NCI-H510A (cell line): ENCODE results near the gene LILRB2.
"Not testable (repeated sequence)": the region's sequence is repeated elsewhere in the genome, so short reads cannot be mapped to it uniquely, and the experiment has no call there.

Experiments used
- DNase-seq: peaks from one replicate; lab custom pipeline; 2025; lab: John Stamatoyannopoulos, UW

The LILRB2 gene

DNA sequence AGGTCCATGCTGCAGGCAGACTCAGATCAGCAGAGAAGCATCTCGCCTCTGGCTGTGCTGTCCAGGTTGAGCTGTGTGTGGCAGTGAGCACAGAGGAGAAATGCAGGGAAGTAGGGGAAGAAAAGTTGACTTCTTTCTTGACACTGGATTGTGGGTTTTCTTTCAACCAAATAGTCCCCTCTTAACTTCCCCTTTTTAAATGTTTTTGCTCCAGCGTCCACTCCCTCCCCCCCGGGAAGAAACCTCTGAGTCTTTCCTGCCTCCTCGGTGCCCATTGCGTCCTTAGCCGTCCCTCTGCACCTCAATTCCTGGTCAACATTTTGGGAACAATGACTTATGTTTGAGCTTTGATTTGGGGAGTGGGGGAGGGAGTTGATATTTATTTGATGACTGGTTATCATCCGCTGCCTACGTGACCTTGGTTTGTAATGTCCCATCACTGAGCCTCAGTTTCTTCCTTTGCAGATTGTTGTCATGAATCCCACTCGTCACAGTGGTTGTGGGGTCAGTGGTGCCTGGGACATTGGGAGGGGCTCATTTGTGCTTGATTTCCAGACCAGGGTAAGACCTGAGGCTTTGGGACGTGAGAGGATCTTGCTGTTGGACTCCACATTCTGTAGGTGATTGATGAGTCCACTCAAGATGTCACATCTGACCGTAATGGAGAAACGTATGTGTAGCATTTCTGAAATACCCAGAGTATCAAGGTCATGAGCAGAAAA, at the start of gene LILRB2:
Gene LILRB2 (minus strand): TSS at position 104 of the 722 bp plus-strand sequence. CDS start 614 bp downstream, outside the sequence.
- no peak for DNase-seq

DNA sequence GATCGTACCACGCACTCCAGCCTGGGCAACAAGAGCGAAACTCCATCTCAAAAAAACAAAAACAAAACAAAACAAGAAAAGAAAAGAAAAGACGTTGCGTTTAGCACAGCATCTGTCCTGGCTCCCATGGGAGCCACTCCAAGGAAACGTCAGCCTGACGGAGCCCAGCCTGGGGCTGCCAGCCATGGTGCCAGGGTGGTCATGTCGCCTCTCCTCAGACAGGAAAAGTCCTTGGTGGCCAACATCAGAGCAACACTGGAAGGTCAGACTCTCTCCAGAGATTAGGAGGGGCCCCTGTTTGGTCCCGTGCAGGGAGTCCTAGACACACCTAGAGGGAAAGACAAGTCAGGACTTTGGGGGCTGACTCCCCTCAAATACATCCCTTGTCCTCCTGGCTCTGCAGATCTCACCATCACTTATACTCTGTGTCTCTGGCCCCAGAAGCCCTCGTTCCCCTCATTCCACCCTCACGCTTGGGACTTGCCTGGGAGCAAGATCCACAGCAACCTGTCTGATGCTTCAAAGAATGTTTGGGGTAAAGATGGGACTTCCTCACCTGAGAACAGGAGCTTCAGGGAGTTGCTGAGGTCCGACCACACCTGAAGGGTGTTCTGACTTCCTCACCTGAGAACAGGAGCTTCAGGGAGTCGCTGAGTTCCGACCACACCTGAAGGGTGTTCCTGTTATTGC, 48.7 kb upstream of the LILRB2 start:
- no peak for DNase-seq

DNA sequence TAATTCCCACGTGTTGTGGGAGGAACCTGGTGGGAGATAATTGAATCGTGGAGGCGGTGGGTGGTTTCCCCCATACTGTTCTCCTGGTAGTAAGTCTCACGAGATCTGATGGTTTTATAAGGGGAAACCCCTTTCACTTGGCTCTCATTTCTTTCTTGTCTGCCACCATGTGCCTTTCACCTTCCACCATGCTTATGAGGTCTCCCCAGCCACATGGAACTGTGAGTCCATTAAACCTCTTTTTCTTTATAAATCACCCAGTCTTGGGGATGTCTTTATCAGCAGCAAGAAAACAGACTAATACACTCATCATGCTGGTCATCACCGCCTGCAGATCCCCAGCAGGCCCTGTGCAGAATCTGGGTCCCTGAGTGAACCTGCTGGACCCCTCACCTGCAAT, 47.9 kb upstream of the LILRB2 start:
- DNase-seq: not testable (repeated sequence)

DNA sequence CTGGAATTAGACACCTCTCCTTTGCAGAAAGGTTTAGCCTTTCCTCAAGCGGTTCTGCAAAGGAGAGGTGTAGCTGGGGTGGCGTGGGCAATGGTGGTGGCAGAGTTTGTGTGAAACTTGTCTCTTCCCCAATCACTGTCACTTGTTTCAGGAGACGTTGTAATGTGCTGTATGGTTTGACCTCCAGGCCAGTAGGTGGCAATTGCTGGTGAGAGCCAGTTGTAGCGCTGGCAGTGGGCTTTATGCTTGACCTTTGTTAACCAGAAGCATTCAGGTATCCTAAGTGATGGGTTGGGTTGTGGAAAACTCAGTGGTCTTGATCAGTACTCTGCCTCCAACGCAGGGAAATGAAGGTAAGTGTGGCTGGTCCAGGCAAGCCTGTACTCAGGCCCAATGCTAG, 44.7 kb upstream of the LILRB2 start:
- DNase-seq: no peak

DNA sequence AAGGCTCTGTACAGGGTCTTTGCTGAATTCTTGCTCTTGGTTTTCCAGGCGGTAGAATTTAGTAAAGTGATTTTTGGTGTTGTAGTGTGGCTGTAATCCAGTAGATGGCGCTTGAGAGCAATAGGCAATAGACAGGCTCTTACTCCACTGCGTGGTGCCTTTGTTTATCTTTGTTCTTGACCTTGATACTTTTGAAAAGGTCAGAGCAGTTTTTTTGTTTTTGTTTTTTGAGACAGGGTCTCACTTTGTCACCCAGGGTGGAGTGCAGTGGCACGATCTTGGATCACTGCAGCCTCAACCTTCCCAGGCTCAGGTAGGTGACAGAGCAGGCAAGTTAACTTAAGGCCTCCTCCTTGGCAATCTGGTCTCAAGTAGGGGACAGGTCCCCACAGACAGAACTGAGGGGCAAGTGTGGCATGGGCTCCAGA, 44.3 kb upstream of the LILRB2 start:
- DNase-seq: no peak

DNA sequence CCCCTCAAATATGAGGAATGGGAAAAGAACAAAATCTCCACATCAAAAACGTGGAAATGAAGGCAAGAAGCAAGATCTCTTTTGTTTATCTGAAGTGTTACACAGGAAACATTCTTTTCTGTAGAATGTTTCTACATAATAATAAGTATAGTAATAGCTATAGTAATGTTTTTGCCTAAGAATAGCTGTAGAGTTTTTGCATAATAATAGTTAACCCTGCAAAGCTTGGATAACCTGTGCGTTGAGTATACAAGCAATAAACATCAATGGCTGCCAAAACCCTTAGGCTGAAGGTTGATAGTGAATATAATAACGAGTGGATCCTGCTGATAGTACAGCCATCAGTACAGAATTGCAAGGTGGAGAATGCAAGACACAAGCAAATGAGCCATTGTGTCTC, 43.2 kb upstream of the LILRB2 start:
- no peak for DNase-seq

DNA sequence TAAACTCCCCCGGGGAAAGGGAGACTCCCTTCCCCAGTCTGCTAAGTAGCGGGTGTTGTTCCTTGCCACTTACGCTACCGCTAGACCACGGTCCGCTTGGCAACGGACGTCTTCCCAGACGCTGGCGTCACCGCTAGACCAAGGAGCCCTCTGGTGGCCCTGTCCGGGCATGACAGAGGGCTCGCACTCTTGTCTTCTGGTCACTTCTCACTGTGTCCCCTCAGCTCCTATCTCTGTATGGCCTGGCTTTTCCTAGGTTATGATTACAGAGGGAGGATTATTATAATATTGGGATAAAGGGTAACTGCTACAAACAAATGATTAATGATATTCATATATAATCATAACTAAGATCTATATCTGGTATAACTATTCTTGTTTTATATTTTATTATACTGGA, 42.0 kb upstream of the LILRB2 start:
- not testable (repeated sequence) for DNase-seq

DNA sequence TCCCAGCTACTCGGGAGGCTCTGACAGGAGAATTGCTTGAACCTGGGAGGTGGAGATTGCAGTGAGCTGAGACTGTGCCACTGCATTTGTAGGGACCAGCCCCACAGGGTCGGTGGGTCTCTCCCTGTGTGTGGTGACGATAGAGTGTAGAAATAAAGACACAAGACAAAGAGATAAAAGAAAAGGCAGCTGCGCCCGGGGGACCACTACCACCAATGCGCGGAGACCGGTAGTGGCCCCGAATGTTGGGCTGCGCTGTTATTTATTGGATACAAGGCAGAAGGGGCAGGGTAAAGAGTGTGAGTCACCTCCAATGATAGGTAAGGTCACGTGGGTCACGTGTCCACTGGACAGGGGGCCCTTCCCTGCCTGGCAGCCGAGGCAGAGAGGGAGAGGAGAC, 41.4 kb upstream of the LILRB2 start:
- not testable (repeated sequence) for DNase-seq

DNA sequence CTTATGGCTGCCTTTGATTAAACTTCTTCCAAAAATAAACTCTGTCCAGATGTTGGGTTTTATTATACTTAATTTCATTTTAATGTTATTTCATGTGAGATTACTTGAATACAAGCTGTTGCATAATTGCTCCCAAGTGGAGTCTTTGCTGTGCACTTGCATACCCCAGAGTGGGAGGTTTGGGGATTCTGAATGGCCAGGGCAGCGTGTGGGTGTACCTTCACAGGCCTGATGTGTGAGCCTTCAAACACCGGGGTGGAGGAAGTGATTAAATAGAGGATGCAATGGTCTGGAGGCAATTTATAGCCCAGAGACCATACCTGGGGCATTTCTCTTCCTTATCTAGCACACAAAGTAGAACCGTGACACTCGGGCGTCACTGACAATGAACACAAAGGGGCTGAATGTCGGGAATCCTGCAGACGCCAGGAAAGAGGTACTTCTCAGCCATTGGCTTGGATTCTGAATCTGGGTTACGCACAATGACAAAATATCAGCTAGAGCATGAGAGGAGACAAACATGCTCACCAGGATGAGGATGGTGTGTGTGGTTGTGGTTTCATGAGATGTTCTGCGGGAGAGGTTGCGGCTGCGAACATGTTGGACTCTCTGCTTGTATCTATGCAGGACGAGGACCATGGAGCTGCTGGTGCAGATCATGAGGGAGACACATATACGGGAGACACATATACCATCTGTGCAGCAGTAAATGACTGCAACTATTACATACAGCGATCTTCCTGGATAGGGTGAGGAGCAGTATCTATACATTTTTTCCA, 39.2 kb upstream of the LILRB2 start:
- no peak for DNase-seq

DNA sequence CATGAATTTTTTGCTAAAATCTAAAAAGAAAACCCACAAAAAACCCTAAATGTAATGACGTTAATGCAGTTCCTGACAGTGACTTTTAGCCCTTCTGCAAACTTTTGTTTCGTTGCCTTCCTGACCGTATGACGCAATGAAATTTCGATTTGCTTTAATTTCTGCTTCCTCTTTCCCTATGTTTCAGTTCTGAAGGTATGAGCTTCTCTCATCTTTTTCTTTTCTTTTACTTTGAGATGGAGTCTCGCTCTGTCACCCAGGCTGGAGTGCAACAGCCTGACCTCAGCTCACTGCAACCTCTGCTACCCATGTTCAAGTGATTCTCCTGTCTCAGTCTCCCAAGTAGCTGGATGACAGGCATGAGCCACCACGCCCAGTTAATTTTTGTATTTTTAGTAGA, 38.1 kb upstream of the LILRB2 start:
- DNase-seq: no peak

DNA sequence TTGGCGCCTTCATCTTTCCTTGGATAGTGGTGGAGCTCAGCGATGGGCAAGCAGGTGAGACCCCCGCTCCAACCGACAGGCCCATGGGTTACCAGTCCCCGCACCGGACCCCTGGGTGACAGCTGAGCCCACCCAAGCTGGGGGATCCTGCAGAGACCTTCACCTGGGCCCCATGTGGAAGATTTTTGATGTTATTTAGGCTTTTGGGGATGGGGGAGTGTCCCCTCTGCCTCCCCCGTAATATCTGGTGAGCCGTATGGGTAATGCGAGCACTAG, 37.0 kb upstream of the LILRB2 start:
- no peak for DNase-seq

DNA sequence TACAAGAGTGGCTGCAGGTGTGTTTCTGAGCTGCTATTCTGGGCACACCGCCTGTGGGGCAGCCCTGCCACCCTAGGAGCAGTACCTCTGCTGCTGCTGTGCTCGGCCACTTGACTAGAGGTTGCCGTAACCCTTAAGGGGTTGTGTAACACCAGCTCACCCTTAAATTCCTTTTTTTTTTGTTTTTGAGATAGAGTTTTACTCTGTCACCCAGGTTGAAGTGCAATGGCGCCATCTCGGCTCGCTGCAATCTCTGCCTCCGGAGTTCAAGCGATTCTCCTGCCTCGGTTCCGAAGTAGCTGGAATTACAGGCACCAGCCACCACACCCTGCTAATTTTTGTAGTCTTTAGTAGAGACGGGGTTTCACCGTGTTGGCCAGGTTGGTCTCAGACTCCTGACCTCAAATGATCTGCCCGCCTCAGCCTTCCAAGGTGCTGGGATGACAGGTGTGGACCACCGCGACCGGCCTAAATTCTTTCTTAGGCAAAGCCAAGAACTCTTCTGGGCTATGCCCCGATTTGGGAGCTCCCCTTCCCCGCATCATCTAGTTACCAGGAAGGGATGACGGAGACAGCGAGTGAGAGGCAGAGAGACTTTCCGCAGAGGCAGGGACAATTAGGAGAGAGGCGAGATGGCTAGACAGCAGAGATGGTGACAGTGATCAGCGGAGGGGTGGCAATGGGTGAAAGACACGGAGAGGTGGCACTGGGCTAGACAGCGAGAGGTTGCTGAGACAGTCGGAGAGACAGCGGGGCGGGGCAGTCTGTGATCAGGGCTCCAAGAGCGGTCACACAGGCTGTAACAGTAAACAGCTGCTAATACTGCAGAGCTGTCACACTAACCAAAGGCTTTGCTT, 36.4 kb upstream of the LILRB2 start:
- no peak for DNase-seq

DNA sequence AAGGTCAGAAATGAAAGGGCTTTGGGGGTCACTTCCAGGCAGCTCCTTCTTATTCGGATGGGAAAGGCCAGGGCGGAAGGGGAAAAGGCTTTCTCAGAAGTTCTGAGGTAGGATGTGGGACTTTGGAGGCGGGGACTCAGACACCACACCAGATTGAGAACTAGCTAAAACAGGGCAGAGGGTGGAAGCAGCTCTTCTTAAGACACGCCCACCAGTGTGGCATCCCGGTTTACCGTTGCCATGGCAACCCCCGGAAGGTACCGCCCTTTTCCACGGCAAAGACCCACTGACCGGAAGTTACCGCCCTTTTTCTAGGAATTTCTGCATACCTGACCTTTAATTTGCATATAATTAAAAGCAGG, 35.8 kb upstream of the LILRB2 start:
- no peak for DNase-seq

DNA sequence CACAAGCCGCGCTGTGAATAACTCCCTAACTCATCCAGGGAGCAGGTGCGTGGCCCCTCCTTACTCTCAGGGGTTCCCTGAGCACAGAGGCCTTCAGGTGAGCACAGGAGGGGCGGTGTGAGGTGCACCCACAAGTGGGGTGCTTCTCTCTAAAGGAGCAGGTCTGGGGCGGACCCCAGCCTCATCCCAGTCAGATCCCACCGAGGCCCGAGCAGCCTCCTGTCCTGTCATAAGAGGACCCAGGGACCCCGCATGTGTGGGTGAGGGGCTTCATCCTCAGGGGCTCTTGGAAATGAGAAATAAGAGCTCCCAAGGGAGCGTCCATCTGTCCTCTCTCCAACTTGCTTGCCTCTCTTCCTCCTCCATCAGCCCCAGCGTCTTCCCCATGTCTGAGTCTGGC, 35.0 kb upstream of the LILRB2 start:
- DNase-seq: no peak

DNA sequence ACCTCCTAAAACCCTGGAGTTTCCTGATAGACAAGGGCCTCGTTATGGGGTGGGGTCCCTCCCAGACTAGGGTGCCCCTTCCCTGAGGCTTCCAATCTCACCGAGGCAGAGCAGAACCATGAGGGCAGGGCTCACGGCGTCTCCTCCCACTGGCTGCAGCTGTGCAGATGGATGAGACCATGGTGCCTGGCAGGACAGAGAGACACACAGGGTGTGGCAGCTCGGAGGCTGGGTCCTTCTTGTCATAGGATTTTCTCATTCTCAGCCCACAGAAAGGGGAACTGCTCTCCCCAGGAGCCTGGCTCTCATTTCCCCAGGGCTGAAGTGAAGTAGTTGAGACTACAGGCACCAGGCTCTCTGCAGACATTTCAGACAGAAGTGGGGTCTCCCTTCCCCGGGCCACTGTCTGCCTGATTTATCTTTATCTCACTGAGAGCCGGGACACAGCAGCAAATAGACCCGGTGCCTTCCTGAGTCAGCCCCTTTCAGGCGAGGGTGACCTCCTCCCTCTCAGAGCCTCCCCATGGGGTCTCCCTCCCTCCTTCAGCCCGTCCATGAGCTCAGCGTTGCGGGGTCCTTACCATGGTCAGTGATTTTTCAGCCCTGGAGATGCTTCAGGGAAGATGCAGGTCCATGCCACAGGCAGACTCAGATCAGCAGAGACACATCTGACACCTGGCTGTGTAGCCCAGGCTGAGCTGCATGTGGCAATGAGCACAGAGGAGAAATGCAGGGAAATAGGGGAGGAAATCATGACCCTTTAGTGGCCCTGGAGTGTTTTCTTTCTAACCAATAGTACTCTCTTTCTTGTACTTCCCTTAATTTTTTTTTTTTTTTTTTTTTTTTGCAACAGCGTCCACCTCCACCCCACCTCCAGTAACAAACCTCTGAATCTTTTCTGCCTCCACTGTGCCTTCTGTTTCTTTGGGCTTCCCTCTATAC, 31.8 kb upstream of the LILRB2 start, which contains the start of gene LILRA5:
Gene LILRA5 (minus strand): TSS at position 731 of the 942 bp plus-strand sequence. CDS start 147 bp downstream, at position 584.
- no peak for DNase-seq

DNA sequence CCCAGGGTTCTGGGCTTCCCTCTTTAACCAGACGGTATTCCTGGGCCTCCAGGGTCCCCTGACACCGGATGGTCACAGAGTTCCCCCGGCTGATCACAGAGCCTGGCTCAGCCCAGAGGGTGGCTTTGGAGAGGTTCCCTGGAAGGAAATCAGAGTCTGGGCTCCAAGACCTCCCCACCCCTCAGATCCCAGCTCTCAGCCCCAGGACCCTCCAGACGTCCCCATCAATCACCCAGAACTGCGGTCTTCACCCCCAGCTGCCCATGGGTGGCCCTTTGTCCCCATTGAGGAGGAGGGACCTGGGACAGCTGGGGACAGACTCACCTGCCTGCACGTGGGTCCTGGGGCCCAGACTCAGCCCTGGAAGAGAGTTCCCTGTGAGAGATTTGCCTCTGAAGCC, 31.1 kb upstream of the LILRB2 start:
- DNase-seq: no peak

DNA sequence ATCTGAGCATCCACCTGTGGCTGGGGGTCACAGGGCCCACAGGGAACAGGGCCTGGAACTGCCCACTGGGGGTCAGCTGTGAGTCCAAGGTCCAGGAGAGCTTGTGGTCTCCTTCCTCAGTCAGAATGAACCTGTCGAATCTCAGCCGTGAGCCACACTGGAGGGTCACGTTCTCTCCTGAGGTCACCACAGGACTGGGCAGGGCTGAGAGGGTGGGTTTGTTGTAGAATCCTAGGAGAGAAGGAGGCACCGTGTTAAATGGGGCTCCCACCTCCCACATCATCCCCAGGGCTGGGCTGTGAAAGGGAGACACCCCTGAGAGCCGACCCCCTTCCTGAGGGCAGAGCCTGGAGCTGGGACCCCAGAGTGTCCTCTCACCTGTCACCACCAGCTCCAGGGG, 30.6 kb upstream of the LILRB2 start:
- DNase-seq: no peak

DNA sequence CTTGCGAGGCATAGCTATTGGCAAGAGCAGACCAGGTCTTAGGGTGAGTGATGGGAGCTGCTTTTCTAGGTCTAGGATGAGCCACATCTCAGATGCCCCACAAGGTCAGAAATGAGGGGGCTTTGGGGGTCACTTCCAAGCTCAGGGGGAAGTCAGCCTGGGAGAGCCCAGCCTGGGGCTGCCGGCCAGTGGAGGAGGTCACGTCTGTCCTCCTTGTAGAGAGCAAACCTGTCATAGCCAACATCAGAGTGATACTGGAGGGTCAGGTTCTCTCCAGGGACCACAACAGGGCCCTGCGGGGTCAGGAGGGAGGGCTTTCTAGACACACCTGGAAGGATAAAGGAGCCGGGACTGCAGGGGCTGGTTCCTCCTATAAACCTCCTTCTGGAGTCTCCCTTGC, 29.6 kb upstream of the LILRB2 start:
- DNase-seq: no peak

DNA sequence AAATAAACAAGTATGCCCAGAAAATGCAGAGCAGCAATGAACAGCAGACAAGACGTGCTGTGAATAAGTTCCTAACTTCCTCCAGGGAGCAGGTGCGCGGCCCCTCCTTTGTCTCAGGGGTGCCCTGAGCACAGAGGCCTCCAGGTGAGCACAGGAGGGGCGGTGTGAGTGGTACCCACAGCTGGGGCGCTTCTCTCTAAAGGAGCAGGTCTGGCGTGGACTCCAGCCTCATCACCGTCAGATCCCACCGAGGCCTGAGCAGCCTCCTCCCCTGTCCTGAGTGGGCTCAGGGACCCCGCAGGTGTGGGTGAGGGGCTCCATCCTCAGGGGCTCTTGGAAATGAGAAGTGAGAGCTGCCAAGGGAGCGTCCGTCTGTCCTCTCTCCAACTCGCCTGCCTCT, 28.9 kb upstream of the LILRB2 start:
- DNase-seq: no peak

DNA sequence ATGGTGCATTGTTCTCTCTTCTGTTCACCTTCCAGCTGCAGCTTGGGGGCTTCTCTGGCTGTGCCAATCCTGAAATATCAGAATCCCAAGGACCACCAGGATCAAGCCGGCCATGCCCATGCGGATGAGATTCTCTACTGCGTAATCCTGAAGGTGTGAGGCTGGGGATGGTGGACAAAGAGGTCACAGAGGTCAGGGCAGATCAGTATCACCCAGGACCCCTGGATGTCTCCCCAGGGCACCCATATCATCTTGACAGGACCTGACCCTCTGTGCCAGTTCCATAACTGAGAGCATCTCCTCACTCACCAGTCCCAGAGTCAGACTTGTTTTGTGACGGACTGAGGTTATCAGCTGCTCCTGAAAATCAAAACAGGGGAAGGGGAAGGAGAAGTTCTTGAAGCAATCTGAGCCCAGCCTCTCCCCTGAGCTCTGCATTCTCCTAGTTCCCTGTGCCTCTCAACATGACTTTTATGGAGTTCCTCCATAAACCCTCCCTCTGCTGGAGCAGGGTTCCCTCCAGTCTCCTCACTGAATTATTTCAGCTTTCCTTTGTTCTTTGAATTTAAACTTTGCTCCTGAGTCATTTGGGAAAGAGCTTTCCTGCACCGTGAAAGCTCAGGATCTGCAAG, 26.6 kb upstream of the LILRB2 start:
- no peak for DNase-seq

DNA sequence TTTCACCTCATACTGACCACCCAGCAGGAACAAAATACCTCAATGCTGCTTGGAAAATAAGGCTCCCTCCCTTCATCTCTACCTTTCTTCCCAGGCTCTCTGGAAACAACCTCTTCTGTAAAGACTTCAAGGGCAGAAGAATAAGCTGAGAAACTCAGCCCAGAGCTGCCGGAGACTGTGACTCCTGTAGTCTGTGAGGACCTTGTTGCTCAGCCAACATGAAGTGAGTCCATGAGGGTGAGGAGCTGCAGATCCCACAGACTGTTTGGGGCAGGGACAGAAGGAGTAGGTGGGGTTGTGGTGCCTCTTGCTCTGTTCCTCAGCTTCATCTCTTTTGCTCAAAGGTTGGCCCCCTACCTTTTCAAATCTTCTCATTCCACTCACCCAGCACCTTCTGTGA, 24.2 kb upstream of the LILRB2 start:
- no peak for DNase-seq
